ENCODE measurements around the gene CRB2. TPM values are rescaled to one million over a fixed set of nuclear protein-coding genes. Genes with fewer than 3 reads are reported as not detected.
A peak's percentile ranks its signal among the peaks of the same experiment; 100 is the strongest.

The CRB2 gene
- total and polyA plus RNA-seq, 8 donors: 0.02 to 0.08 TPM; not detected in 6

DNA sequence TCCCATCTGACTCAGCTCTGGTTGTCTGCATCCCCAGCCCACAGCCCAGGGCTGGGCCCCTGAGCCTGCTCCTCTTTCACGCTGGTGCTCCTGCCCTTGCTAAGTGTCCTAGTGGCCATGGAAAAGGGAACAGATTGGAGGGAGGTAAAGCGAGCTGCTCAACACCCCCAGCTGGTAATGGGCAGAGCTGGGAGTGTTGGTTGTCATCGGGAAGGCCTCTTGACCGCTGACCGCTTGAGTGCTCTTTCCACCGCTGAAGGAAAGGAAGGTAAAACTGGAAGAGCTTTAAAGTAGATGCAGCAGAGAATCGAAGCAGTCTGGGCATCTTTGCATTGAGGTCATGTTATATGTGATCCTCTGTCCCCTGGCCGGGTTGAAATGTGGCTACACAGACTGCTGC, 60.2 kb downstream of the CRB2 start:
- FAIRE-seq (no peak), ATAC-seq (no peak), DNase-seq (no peak)
- WGBS, 2 donors: 77 to 84% methylated on average over 8 of the region's 8 CpGs
- TF ChIP-seq CTCF (IDR thresholded peaks at IDR 0.05): no peak
- intact Hi-C loops (cut with DNase I): no loop called here
- Histone ChIP-seq H3K27me3 (no peaks in the 10 kb centered on the region), H3K4me3 (no peak overlapping the region), H3K9me3 (no peaks in the 10 kb centered on the region), H3K36me3 (no peaks in the 10 kb centered on the region), H3K27ac (no peak overlapping the region), H3K4me1 (no peaks in the 10 kb centered on the region)

GRCh38 chr9:123417289-123418051, 61.5 kb downstream of the CRB2 start:
- TF ChIP-seq CTCF (IDR thresholded peaks at IDR 0.05): no peak
- peak in 1 of 6 donors; percentile 13 for DNase-seq
- intact Hi-C loops (cut with DNase I): no loop called here

GRCh38 chr9:123418052-123418430, 62.0 kb downstream of the CRB2 start:
- DNase-seq (peak in 1 of 6 donors; percentile 21), ATAC-seq (no peak), FAIRE-seq (no peak)
- 90 to 94% methylated on average over 5 of the region's 5 CpGs for WGBS, 2 donors
- TF ChIP-seq CTCF (IDR thresholded peaks at IDR 0.05): no peak
- Histone ChIP-seq H3K27me3 (no peaks in the 10 kb centered on the region), H3K36me3 (no peaks in the 10 kb centered on the region), H3K4me1 (no peaks in the 10 kb centered on the region), H3K4me3 (no peak overlapping the region), H3K9me3 (no peaks in the 10 kb centered on the region), H3K27ac (no peak overlapping the region)
- intact Hi-C loops (cut with DNase I): no loop called here

More at GRCh38 chr9:123417289-123418051, 61.5 kb downstream of the CRB2 start:
- Histone ChIP-seq H3K4me3 (no peak overlapping the region), H3K4me1 (no peaks in the 10 kb centered on the region), H3K9me3 (no peaks in the 10 kb centered on the region), H3K27ac (no peak overlapping the region), H3K27me3 (no peaks in the 10 kb centered on the region), H3K36me3 (no peaks in the 10 kb centered on the region)
- FAIRE-seq: no peak
- WGBS, 2 donors: 94 to 95% methylated on average over 5 of the region's 5 CpGs
- ATAC-seq: no peak

GRCh38 chr9:123418506-123418905, 62.5 kb downstream of the CRB2 start:
- intact Hi-C loops (cut with DNase I): no loop called here

More at GRCh38 chr9:123418506-123418905, 62.5 kb downstream of the CRB2 start:
- no peak for FAIRE-seq
- H3K9me3 ChIP-seq: no peaks in the 10 kb centered on the region
- no peaks in the 10 kb centered on the region for H3K36me3 ChIP-seq
- no peaks in the 10 kb centered on the region for H3K27me3 ChIP-seq
- ATAC-seq: no peak
- peak in 1 of 6 donors; percentile 46 for DNase-seq
- no peak for TF ChIP-seq CTCF (IDR thresholded peaks at IDR 0.05)
- no peak overlapping the region for H3K27ac ChIP-seq
- WGBS, 2 donors: 92 to 94% methylated on average over 10 of the region's 10 CpGs
- H3K4me3 ChIP-seq: no peak overlapping the region
- H3K4me1 ChIP-seq: no peaks in the 10 kb centered on the region
